ENCODE results near the gene HHAT.

Gene HHAT

GRCh38 chr1:210328746-210329503 lies at the start of gene HHAT:
Gene HHAT (plus strand): TSS chr1:210328902. CDS start chr1:210348976, 20,074 bp downstream.
- no peak for DNase-seq

DNA sequence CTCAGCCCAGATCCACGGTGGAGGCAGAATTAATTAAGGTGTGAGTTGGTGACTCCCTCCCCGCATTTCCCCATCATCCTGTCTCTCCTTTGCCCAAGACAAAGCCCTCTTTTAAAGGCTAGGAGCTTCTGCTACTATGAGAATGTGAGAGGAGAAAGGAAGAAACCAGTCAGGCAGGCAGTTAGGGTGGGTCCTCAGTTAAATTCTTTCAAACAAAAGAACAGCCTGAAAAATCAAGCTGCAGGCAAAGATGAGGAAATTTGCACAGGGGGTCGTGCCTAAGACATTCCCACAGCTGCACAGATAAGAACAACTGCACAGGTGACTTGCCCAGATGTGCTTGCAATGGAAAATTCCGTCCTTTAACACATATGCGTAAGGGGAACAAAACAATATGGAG lies 48.5 kb upstream of the HHAT start:
- DNase-seq: no peak

GRCh38 chr1:210288116-210288515 lies 40.6 kb upstream of the HHAT start:
- no peak for DNase-seq

DNA sequence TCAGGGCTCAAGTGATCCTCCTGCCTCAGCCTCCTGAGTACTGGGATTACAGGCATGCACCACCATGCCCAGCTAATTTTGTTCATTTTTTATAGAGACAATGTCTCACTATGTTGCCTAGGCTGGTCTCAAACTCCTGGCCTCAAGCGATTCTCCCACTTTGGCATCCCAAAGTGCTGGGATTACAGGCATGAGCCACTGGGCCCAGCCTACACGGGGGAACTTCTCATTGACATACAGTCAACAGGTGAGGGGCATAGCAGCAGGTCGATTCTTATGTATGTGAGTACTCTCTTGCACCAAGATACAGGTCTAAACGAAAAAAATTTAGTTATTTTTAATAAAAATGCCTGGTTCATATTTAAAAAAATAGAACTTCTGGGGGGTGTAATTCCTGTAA lies 39.5 kb upstream of the HHAT start:
- DNase-seq: no peak

DNA sequence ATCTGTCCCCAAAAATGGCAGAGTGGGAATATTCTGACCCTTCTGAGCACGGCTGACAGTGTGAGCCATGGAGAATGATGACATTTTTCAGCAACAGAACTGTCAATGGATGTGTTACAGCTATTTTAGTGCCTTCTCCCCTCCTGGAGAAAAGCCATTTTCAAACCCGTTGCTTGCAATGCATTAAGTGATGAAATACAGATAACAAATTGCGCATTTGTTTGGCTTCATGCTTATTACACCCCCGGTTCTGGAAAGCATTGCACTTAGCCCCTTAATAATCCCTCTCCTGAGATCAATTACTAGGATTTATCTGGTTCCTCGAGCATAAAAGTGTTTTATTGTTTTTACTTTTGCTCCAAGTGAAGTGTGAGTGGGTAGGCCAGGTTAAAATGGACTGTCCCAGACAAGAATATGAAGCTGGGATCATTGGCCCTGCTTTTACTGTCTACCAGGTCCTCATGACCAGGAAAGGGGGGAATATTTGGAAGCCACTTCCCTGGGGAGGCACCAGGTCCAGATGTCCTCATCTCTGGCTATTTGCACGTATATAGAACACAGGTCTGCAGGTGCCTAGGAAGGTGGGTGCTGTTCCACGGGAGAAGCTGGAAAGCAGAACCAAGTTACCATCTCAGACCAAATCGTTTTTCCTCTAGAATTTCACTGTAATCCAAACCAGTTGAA lies 37.5 kb upstream of the HHAT start:
- no peak for DNase-seq

- DNase-seq: no peak
Measured at GRCh38 chr1:210291786-210292230, 36.9 kb upstream of the HHAT start.

DNA sequence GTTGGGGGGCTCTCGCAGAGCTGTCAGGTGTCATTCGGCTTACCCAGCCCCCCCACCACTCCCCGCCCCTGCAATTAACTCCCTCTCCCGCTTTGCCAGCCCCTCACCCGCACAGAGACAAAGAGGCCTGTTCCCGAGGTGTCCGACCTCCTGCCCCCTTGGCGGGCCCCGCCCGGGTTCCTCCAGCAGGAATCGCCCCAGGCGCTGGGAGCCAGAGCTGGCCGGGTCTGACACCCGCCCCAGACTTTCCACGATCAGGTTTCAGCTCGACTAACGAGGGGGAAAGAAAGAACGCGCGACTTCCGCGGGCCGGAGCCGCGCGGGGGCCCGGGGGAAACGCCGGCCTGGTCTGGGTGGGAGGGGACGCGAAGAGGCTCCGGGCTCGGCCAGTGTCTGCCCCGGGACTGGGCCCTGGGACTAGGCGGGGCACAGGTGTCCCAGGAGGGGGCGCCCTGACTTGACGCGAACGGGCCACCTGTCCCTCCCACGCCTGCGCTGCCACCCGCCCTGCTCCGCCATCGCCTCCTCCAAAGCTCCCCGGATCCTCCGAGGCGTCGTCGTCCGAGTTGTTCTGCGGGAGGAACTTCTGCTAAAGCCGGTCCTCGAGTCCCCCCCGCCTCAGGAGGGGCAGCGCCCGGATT lies 36.4 kb upstream of the HHAT start:
- DNase-seq: no peak

GRCh38 chr1:210293171-210293607 lies 35.5 kb upstream of the HHAT start:
- no peak for DNase-seq

- no peak for DNase-seq
Measured at GRCh38 chr1:210294999-210295745, 33.5 kb upstream of the HHAT start.

DNA sequence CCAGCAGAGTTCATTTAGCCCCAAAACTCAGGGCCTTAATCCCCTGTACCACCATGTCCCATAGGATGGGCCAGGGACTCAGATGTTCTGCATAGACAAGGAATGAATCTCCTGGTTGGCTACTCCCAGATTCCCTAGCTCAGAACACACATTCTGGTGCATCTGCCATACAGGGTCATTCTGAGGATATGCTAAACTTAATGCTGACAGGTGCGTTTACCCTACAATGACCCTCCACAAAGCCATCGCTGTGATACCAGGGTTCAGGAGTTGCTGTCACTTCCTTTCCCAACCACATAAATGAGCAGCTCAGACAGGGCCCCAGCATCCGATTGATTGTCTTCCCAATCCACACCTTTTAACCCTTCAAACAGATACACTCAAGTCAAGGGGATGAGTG lies 32.0 kb upstream of the HHAT start:
- no peak for DNase-seq

DNA sequence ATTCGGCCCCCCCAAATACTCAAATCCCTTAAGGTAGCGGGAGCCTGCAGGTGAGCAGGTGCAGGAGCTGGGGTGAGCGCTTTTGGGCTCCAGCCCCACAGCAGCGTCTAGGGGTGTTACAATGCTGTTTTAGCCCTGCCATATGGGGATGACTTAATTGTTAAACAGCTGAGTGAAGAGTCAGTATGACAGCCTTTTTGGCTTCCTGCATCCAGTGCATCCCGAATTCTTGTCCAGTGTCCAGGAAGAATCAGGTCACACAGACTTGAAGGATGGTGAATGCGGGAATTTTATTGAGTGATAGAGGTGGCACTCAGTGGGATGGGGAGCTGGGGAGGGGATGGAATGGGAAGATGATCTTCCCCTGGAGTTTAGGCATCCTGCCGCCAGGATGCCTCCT lies 30.4 kb upstream of the HHAT start:
- no peak for DNase-seq

DNA sequence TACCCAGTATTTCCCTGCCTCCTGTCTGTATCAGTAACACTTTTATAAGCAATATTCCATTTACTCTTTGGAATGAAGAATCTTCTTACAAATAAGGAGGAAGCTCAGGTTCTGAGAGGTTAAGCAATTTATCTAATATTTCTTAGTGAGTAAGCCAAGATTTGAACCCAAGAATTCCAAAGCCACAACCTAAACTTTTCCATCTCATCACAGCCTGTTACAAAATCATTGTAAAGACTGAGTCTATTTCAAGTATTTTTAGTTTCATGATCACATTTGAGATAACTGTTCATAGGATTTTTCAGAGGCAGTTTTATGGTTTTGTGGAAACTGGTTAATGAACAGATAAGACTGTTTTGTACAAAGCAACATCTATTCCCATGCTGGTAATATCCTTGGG lies 29.8 kb upstream of the HHAT start:
- DNase-seq: no peak

DNA sequence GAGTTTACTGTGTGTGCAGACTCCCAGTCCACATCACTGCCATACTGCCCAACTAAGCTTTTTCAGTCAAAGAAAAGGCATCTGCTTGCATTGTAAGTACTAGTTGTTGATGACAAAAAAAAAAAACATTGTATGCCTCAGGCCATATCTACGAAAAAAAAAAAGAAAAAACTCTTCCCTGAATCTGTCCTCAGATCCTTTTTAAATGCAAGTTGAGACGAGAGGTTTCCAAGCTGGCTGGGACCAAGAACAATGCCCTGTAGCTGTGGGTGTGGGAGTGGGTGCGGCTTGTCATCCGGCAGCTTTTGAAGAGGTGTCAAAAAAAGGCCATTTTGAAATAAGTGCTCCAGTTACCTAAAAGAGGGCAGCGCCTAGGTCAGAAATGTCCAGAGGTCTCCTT lies 29.2 kb upstream of the HHAT start:
- DNase-seq: no peak

DNA sequence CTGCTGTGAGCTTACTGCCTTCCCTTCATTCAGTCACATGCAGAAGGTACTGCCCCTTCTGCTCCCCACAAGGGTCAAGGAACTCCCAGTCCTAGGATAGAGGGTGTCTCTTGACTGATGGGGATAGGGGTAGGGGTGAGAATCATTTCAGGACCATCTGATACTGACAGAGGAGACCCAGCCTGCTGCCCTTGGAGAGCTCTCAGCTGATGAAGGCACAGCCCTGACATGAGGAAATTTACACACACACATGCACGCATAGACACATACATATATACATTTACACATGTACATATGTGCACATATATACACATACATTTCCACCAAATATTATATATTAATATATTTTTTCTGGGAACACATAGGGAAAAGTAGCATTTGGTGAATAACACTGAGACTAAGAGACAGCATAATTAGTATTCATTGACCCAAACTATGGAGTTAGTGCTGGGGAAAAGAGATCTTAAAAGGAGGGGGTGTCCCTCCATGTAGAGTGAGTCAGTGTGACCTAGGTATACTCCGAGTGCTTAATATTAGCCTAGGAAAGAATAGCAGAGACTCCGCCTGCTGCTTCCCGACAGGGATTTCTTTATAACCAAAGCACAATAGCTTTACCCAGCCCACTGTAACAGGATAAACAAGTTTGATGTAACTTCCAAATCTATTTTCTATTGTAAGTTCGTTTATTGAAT lies 27.6 kb upstream of the HHAT start:
- DNase-seq: no peak

GRCh38 chr1:210301615-210302000 lies 27.1 kb upstream of the HHAT start:
- DNase-seq: no peak

DNA sequence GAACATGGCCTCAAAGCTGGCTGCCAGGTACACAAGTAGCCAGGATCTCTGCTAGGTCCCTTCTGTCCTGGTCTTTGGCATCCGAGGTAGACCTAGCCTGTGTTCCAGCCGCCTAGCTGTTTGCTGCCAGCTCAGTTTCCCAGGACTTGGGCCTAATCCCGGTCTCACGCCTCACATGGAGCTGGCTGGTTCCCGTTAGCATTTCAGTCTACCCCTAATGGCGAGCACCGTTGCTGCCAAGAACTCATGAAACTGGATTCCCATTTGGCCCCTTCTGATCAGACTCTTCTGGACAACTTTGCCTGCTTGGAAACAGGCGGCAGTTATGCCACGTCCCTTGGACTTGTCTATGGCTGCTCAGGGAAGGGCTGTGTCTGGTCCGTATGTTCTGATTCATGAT lies 26.2 kb upstream of the HHAT start:
- DNase-seq: no peak

DNA sequence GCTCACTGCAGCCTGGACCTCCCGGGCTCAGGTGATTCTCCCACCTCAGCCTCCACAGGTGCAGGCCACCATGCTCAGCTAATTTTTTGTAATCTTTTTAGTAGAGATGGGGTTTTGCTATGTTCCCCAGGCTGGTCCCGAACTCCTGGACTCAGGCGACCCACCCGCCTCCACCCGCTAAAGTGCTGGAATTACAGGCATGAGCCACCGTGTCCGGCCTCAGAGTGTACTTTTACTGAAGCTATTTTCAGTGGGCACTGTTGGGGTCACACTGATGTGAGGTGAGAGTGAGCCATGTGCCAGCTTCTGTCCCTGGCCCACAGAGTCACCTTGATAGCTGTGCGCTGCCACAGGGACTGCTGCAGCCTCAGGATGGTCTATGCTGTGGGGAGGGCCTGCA lies 25.3 kb upstream of the HHAT start:
- no peak for DNase-seq

GRCh38 chr1:210310562-210311153 lies 18.0 kb upstream of the HHAT start:
- DNase-seq: no peak

- no peak for DNase-seq
Measured at GRCh38 chr1:210311726-210312493, 16.8 kb upstream of the HHAT start.

DNA sequence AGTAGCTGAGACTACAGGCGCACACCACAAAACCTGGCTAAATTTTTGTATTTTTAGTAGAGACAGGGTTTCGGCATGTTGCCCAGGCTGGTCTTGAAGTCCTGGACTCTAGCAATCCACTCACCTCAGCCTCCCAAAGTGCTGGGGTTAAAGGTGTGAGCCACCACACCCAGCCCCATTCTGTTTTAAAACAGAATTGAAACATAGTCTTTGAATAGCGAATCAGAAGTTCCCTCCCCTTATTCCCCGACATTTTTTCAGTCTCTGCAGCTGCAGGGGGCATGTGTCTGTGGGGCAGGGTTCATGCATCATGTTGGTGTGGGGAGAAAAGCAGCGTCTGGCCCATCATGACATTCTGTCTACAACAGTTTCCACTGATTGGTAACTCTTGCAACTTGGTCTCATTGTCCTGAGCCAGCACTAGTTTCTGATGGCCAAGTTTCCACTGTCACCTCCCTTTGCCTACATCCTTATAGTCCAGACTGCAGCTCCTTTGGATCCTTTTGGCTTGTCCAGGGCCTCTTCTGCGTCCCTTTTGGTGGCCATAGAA lies 15.6 kb upstream of the HHAT start:
- DNase-seq: no peak

GRCh38 chr1:210313921-210314320 lies 14.8 kb upstream of the HHAT start:
- no peak for DNase-seq
